Omental fat pad (tissue), 4 donors: Measurements from ENCODE around the gene HIPK2. TPM values are rescaled to one million over a fixed set of nuclear protein-coding genes. Genes with fewer than 3 reads are reported as not detected.
A peak's percentile ranks its signal among the peaks of the same experiment; 100 is the strongest.

Experiments used
- ATAC-seq: fragments of 150-250 bp; one replicate; pipeline ENCODE4 v1.9.1; 2016; ENCODE audit warnings: mild to moderate bottlenecking, moderate library complexity; ENCODE audit not compliant: low FRiP score
- DNase-seq: peaks from one replicate; pipeline ENCODE4 v3.0.0-alpha.2; 2019; ENCODE audit warnings: low spot score
- CTCF ChIP-seq, 3 donors: fragments of 450-650 bp; IDR thresholded peaks; one replicate each; pipeline ENCODE4 v1.5.1; 2016 to 2017; ENCODE audit warnings: antibody characterized with exemption in 3 of 3, mild to moderate bottlenecking in 3 of 3, moderate library complexity in 2 of 3
- total RNA-seq, 4 donors: library from RNA; depleted of rRNA; stranded (reverse); fragments of >200 nt; gene quantifications; one replicate each; pipeline ENCODE4 v1.1.0, GENCODE V29; 2016

HIPK2 gene
- total RNA-seq, 4 donors from 2014 or later: 39.6 to 90.3 (median 70.0) TPM

GRCh38 chr7:139656387-139656786, 121.4 kb downstream of the HIPK2 start:
- no peak for DNase-seq
- no peak for TF ChIP-seq CTCF (IDR thresholded peaks at IDR 0.05)
- ATAC-seq: peak; percentile 12

GRCh38 chr7:139655305-139655704, 122.5 kb downstream of the HIPK2 start:
- ATAC-seq (no peak), DNase-seq (no peak)
- no peak for TF ChIP-seq CTCF (IDR thresholded peaks at IDR 0.05)

GRCh38 chr7:139654276-139655181, 123.3 kb downstream of the HIPK2 start:
- no peak for TF ChIP-seq CTCF (IDR thresholded peaks at IDR 0.05)
- ATAC-seq (no peak), DNase-seq (no peak)

GRCh38 chr7:139651914-139652313, 125.9 kb downstream of the HIPK2 start:
- DNase-seq (no peak), ATAC-seq (no peak)
- no peak for TF ChIP-seq CTCF (IDR thresholded peaks at IDR 0.05)

GRCh38 chr7:139651308-139651707, 126.5 kb downstream of the HIPK2 start:
- DNase-seq: no peak
- no peak for TF ChIP-seq CTCF (IDR thresholded peaks at IDR 0.05)
- no peak for ATAC-seq

GRCh38 chr7:139650429-139651100, 127.2 kb downstream of the HIPK2 start:
- DNase-seq (no peak), ATAC-seq (no peak)
- TF ChIP-seq CTCF (IDR thresholded peaks at IDR 0.05): no peak
